Medulla oblongata (tissue), 1 donor: ENCODE data around the gene OPN3.
A peak's percentile ranks its signal among the peaks of the same experiment; 100 is the strongest.

ENCODE experiments used
- DNase-seq: peaks from one replicate; pipeline ENCODE4 v3.0.0-alpha.2; 2015; ENCODE audit errors: extremely low spot score

OPN3 gene

GRCh38 chr1:241646201-241646600, 6.0 kb upstream of the OPN3 start:
- DNase-seq, result no peak

GRCh38 chr1:241645199-241645598, 5.0 kb upstream of the OPN3 start:
- no peak for DNase-seq

- no peak for DNase-seq
Observed at GRCh38 chr1:241644259-241644658, 4.1 kb upstream of the OPN3 start.

GRCh38 chr1:241642593-241642944, 2.4 kb upstream of the OPN3 start:
- no peak for DNase-seq

GRCh38 chr1:241641773-241642592, 1.8 kb upstream of the OPN3 start:
- no peak for DNase-seq

GRCh38 chr1:241640867-241641622, 876 bp upstream of the OPN3 start:
- DNase-seq, result no peak

- no peak for DNase-seq
Observed at GRCh38 chr1:241639623-241640148, 483 bp downstream of the OPN3 start.

- DNase-seq, result peak; percentile 24
Observed at GRCh38 chr1:241638909-241639622, 1.1 kb downstream of the OPN3 start.

GRCh38 chr1:241638099-241638682, 2.0 kb downstream of the OPN3 start:
- DNase-seq, result no peak

- no peak for DNase-seq
Observed at GRCh38 chr1:241637604-241638003, 2.6 kb downstream of the OPN3 start.

GRCh38 chr1:241637046-241637590, 3.1 kb downstream of the OPN3 start:
- no peak for DNase-seq

GRCh38 chr1:241636291-241636690, 3.9 kb downstream of the OPN3 start:
- no peak for DNase-seq

- no peak for DNase-seq
Observed at GRCh38 chr1:241635556-241636152, 4.5 kb downstream of the OPN3 start.

GRCh38 chr1:241632987-241633386, 7.2 kb downstream of the OPN3 start:
- no peak for DNase-seq

- no peak for DNase-seq
Observed at GRCh38 chr1:241631674-241632073, 8.5 kb downstream of the OPN3 start.

GRCh38 chr1:241630899-241631298, 9.3 kb downstream of the OPN3 start:
- no peak for DNase-seq

GRCh38 chr1:241630476-241630875, 9.7 kb downstream of the OPN3 start:
- DNase-seq, result no peak

GRCh38 chr1:241630005-241630404, 10.2 kb downstream of the OPN3 start:
- DNase-seq, result no peak

GRCh38 chr1:241627453-241628259, 12.5 kb downstream of the OPN3 start:
- DNase-seq, result peak; percentile 45

GRCh38 chr1:241624935-241625334, 15.2 kb downstream of the OPN3 start:
- no peak for DNase-seq
